Osteocyte (in vitro differentiated cells): ENCODE measurements around the gene NPAS2. TPM values are rescaled to one million over a fixed set of nuclear protein-coding genes. Genes with fewer than 3 reads are reported as not detected.
A peak's percentile ranks its signal among the peaks of the same experiment; 100 is the strongest.

Source experiments
- DNase-seq: peaks from one replicate; pipeline ENCODE4 v3.0.0; 2021; ENCODE audit warnings: mixed read lengths; ENCODE audit not compliant: unreplicated experiment; ENCODE audit errors: extremely low spot score
- H3K27ac Mint-ChIP-seq: one replicate; pipeline ENCODE4 v1.8.0; 2021; ENCODE audit warnings: mild to moderate bottlenecking, mixed read lengths; ENCODE audit not compliant: unreplicated experiment
- H3K27me3 Mint-ChIP-seq: one replicate; pipeline ENCODE4 v1.8.0; 2021; ENCODE audit warnings: mixed read lengths; ENCODE audit not compliant: unreplicated experiment
- H3K36me3 Mint-ChIP-seq: one replicate; pipeline ENCODE4 v1.8.0; 2021; ENCODE audit warnings: mixed read lengths; ENCODE audit not compliant: unreplicated experiment
- H3K4me1 Mint-ChIP-seq: one replicate; pipeline ENCODE4 v1.8.0; 2021; ENCODE audit warnings: mixed read lengths; ENCODE audit not compliant: unreplicated experiment
- H3K4me3 Mint-ChIP-seq: one replicate; pipeline ENCODE4 v1.8.0; 2021; ENCODE audit warnings: mild to moderate bottlenecking, moderate library complexity, mixed read lengths; ENCODE audit not compliant: unreplicated experiment
- H3K9me3 Mint-ChIP-seq: one replicate; pipeline ENCODE4 v1.8.0; 2021; ENCODE audit warnings: mixed read lengths; ENCODE audit not compliant: unreplicated experiment
- CTCF ChIP-seq: fragments of 200-600 bp; sonication (generic); IDR thresholded peaks from 2 replicates; pipeline ENCODE4 v1.5.0; 2021; ENCODE audit warnings: antibody characterized with exemption, mild to moderate bottlenecking, moderate library complexity
- total RNA-seq: library from RNA; stranded (reverse); gene quantifications from 2 replicates; pipeline ENCODE4 v1.2.1, GENCODE V29; 2021

NPAS2 gene
- total RNA-seq, 1 donor from 2014 or later = 16.6 TPM

GRCh38 chr2:101037161-101037755, 217.3 kb downstream of the NPAS2 start:
- no peak for TF ChIP-seq CTCF
- Mint-ChIP-seq H3K36me3 (peaks cover 13% of the 10 kb centered on the region), H3K4me3 (no peak overlapping the region), H3K27me3 (no peaks in the 10 kb centered on the region), H3K27ac (peak overlapping the region; percentile 52), H3K4me1 (no peaks in the 10 kb centered on the region), H3K9me3 (no peaks in the 10 kb centered on the region)
- DNase-seq = peak; percentile 56

- Mint-ChIP-seq H3K4me3 (no peak overlapping the region), H3K27ac (no peak overlapping the region), H3K4me1 (no peaks in the 10 kb centered on the region), H3K27me3 (no peaks in the 10 kb centered on the region), H3K36me3 (peaks cover 13% of the 10 kb centered on the region), H3K9me3 (no peaks in the 10 kb centered on the region)
- DNase-seq = peak; percentile 80
- TF ChIP-seq CTCF = peak; percentile 45
These were observed 218.7 kb downstream of the NPAS2 start for GRCh38 chr2:101038455-101039255.

- Mint-ChIP-seq H3K36me3 (peaks cover 13% of the 10 kb centered on the region), H3K9me3 (no peaks in the 10 kb centered on the region), H3K27ac (no peak overlapping the region), H3K4me3 (no peak overlapping the region), H3K27me3 (no peaks in the 10 kb centered on the region), H3K4me1 (no peaks in the 10 kb centered on the region)
- TF ChIP-seq CTCF = no peak
- DNase-seq = no peak
These were observed 220.1 kb downstream of the NPAS2 start for GRCh38 chr2:101040072-101040471.

- H3K4me3 Mint-ChIP-seq = no peak overlapping the region
- no peak for TF ChIP-seq CTCF
- no peaks in the 10 kb centered on the region for H3K4me1 Mint-ChIP-seq
- peaks cover 10% of the 10 kb centered on the region for H3K36me3 Mint-ChIP-seq
- DNase-seq = peak; percentile 46
- no peaks in the 10 kb centered on the region for H3K9me3 Mint-ChIP-seq
- no peak overlapping the region for H3K27ac Mint-ChIP-seq
- no peaks in the 10 kb centered on the region for H3K27me3 Mint-ChIP-seq
These were observed 220.8 kb downstream of the NPAS2 start for GRCh38 chr2:101040761-101041160.

- Mint-ChIP-seq H3K4me1 (no peaks in the 10 kb centered on the region), H3K27me3 (no peaks in the 10 kb centered on the region), H3K27ac (no peak overlapping the region), H3K9me3 (no peaks in the 10 kb centered on the region), H3K4me3 (no peak overlapping the region), H3K36me3 (peaks cover 10% of the 10 kb centered on the region)
- no peak for TF ChIP-seq CTCF
- DNase-seq = no peak
These were observed 221.5 kb downstream of the NPAS2 start for GRCh38 chr2:101041413-101041812.
